ENCODE data around the gene MTA3. TPM values are rescaled to one million over a fixed set of nuclear protein-coding genes. Genes with fewer than 3 reads are reported as not detected.

Gene MTA3
- total RNA-seq, 3 donors from 2014 or later: 11.5 to 18.3 (median 13.5) TPM

GRCh38 chr2:42756150-42756775, 187.8 kb downstream of the MTA3 start:
- no peak for ATAC-seq
- Mint-ChIP-seq H3K4me3 (no peak overlapping the region), H3K36me3 (ENCODE audit: insufficient read depth) (peaks cover 9% of the 10 kb centered on the region), H3K27me3 (ENCODE audit: low read depth) (no peaks in the 10 kb centered on the region), H3K9me3 (no peaks in the 10 kb centered on the region), H3K4me1 (ENCODE audit: low read depth) (peaks cover 2% of the 10 kb centered on the region)
- no peak for DNase-seq

- no peaks in the 10 kb centered on the region for H3K9me3 Mint-ChIP-seq
- no peaks in the 10 kb centered on the region for H3K27me3 Mint-ChIP-seq (ENCODE audit: low read depth)
- H3K36me3 Mint-ChIP-seq (ENCODE audit: insufficient read depth): peaks cover 9% of the 10 kb centered on the region
- ATAC-seq: no peak
- no peak for DNase-seq
- no peak overlapping the region for H3K4me3 Mint-ChIP-seq
- H3K4me1 Mint-ChIP-seq (ENCODE audit: low read depth): peaks cover 2% of the 10 kb centered on the region
Measured at GRCh38 chr2:42756966-42757513, 188.6 kb downstream of the MTA3 start.

GRCh38 chr2:42757981-42758740, 189.7 kb downstream of the MTA3 start:
- ATAC-seq: no peak
- DNase-seq: no peak
- H3K9me3 Mint-ChIP-seq: no peaks in the 10 kb centered on the region
- peaks cover 2% of the 10 kb centered on the region for H3K4me1 Mint-ChIP-seq (ENCODE audit: low read depth)
- peaks cover 9% of the 10 kb centered on the region for H3K36me3 Mint-ChIP-seq (ENCODE audit: insufficient read depth)
- no peak overlapping the region for H3K4me3 Mint-ChIP-seq
- H3K27me3 Mint-ChIP-seq (ENCODE audit: low read depth): no peaks in the 10 kb centered on the region

- no peak overlapping the region for H3K4me3 Mint-ChIP-seq
- peaks cover under 1% of the 10 kb centered on the region for H3K4me1 Mint-ChIP-seq (ENCODE audit: low read depth)
- no peaks in the 10 kb centered on the region for H3K9me3 Mint-ChIP-seq
- no peak for DNase-seq
- H3K27me3 Mint-ChIP-seq (ENCODE audit: low read depth): no peaks in the 10 kb centered on the region
- peaks cover 4% of the 10 kb centered on the region for H3K36me3 Mint-ChIP-seq (ENCODE audit: insufficient read depth)
- ATAC-seq: no peak
Measured at GRCh38 chr2:42758751-42759150, 190.3 kb downstream of the MTA3 start.

- no peak for ATAC-seq
- no peaks in the 10 kb centered on the region for H3K27me3 Mint-ChIP-seq (ENCODE audit: low read depth)
- H3K4me1 Mint-ChIP-seq (ENCODE audit: low read depth): no peaks in the 10 kb centered on the region
- no peak for DNase-seq
- no peak overlapping the region for H3K4me3 Mint-ChIP-seq
- H3K9me3 Mint-ChIP-seq: no peaks in the 10 kb centered on the region
- peaks cover 4% of the 10 kb centered on the region for H3K36me3 Mint-ChIP-seq (ENCODE audit: insufficient read depth)
Measured at GRCh38 chr2:42761554-42761953, 193.1 kb downstream of the MTA3 start.

- H3K4me1 Mint-ChIP-seq (ENCODE audit: low read depth): no peaks in the 10 kb centered on the region
- no peak overlapping the region for H3K4me3 Mint-ChIP-seq
- H3K36me3 Mint-ChIP-seq (ENCODE audit: insufficient read depth): peaks cover 4% of the 10 kb centered on the region
- no peak for DNase-seq
- H3K9me3 Mint-ChIP-seq: no peaks in the 10 kb centered on the region
- H3K27me3 Mint-ChIP-seq (ENCODE audit: low read depth): no peaks in the 10 kb centered on the region
- no peak for ATAC-seq
Measured at GRCh38 chr2:42762155-42762554, 193.7 kb downstream of the MTA3 start.

GRCh38 chr2:42762823-42763804, 194.7 kb downstream of the MTA3 start:
- ATAC-seq (no peak), DNase-seq (no peak)
- Mint-ChIP-seq H3K4me1 (ENCODE audit: low read depth) (no peaks in the 10 kb centered on the region), H3K36me3 (ENCODE audit: insufficient read depth) (peaks cover 4% of the 10 kb centered on the region), H3K9me3 (no peaks in the 10 kb centered on the region), H3K4me3 (no peak overlapping the region), H3K27me3 (ENCODE audit: low read depth) (no peaks in the 10 kb centered on the region)

- Mint-ChIP-seq H3K9me3 (no peaks in the 10 kb centered on the region), H3K36me3 (ENCODE audit: insufficient read depth) (peaks cover 4% of the 10 kb centered on the region), H3K4me1 (ENCODE audit: low read depth) (no peaks in the 10 kb centered on the region), H3K4me3 (no peak within 1 kb of the TSS), H3K27me3 (ENCODE audit: low read depth) (no peaks in the 10 kb centered on the region)
- no peak for DNase-seq
- ATAC-seq: no peak
Measured at GRCh38 chr2:42764096-42764495, 195.7 kb downstream of the MTA3 start, which contains the start of gene OXER1. Gene OXER1 (minus strand): TSS chr2:42764135. CDS start chr2:42764062, 73 bp downstream.

- no peaks in the 10 kb centered on the region for H3K9me3 Mint-ChIP-seq
- H3K36me3 Mint-ChIP-seq (ENCODE audit: insufficient read depth): peaks cover 4% of the 10 kb centered on the region
- ATAC-seq: no peak
Measured at GRCh38 chr2:42764901-42765300, 196.5 kb downstream of the MTA3 start.

GRCh38 chr2:42765686-42766085, 197.3 kb downstream of the MTA3 start:
- no peak for DNase-seq
- Mint-ChIP-seq H3K36me3 (ENCODE audit: insufficient read depth) (peaks cover 4% of the 10 kb centered on the region), H3K4me1 (ENCODE audit: low read depth) (no peaks in the 10 kb centered on the region), H3K4me3 (no peak overlapping the region), H3K27me3 (ENCODE audit: low read depth) (no peaks in the 10 kb centered on the region), H3K9me3 (no peaks in the 10 kb centered on the region)
- no peak for ATAC-seq

More at GRCh38 chr2:42764901-42765300, 196.5 kb downstream of the MTA3 start:
- DNase-seq: no peak
- Mint-ChIP-seq H3K4me3 (no peak overlapping the region), H3K4me1 (ENCODE audit: low read depth) (no peaks in the 10 kb centered on the region), H3K27me3 (ENCODE audit: low read depth) (no peaks in the 10 kb centered on the region)

GRCh38 chr2:42767080-42767898, 198.9 kb downstream of the MTA3 start:
- no peak overlapping the region for H3K4me3 Mint-ChIP-seq
- peaks cover 4% of the 10 kb centered on the region for H3K36me3 Mint-ChIP-seq (ENCODE audit: insufficient read depth)
- DNase-seq (no peak), ATAC-seq (no peak)
- H3K4me1 Mint-ChIP-seq (ENCODE audit: low read depth): no peaks in the 10 kb centered on the region
- H3K9me3 Mint-ChIP-seq: no peaks in the 10 kb centered on the region
- H3K27me3 Mint-ChIP-seq (ENCODE audit: low read depth): no peaks in the 10 kb centered on the region

GRCh38 chr2:42767899-42768705, 199.7 kb downstream of the MTA3 start:
- ATAC-seq (no peak), DNase-seq (no peak)
- Mint-ChIP-seq H3K36me3 (ENCODE audit: insufficient read depth) (peaks cover 1% of the 10 kb centered on the region), H3K9me3 (no peaks in the 10 kb centered on the region), H3K4me3 (no peak overlapping the region), H3K4me1 (ENCODE audit: low read depth) (no peaks in the 10 kb centered on the region), H3K27me3 (ENCODE audit: low read depth) (no peaks in the 10 kb centered on the region)
